IMR-90 (cell line): ENCODE data around the gene DZIP1L. TPM values are rescaled to one million over a fixed set of nuclear protein-coding genes. Genes with fewer than 3 reads are reported as not detected.

ENCODE experiments used
- ATAC-seq: fragments of 200-7000 bp; cut with Tn5 transposase; 2 replicates; pipeline ENCODE4 v1.9.1; 2020; ENCODE audit warnings: low read depth, mild to moderate bottlenecking, moderate library complexity
- BruUV-seq: library from RNA; stranded (reverse); fragments of 400-500 nt; replicated peaks from 2 replicates; lab custom pipeline; 2021; lab: Mats Ljungman, UMichigan
- CTCF ChIA-PET: fragments of 300-600 bp; formaldehyde crosslinking; extraction: SDS; loops from one replicate; lab custom pipeline; 2021; ENCODE audit warnings: antibody characterized with exemption; lab: Yijun Ruan, JAX
- POLR2A ChIA-PET: fragments of 300-600 bp; sonication (Branson Sonifier 250); formaldehyde crosslinking; loops from one replicate; lab custom pipeline; 2022; ENCODE audit warnings: antibody characterized with exemption; ENCODE audit not compliant: unreplicated experiment; lab: Charles Lee
- DNase-seq: peaks from one replicate; pipeline ENCODE4 v3.0.0; 2013
- H2AFZ ChIP-seq: replicated peaks from 2 replicates; pipeline ENCODE3; 2013; ENCODE audit warnings: low read length, mild to moderate bottlenecking; ENCODE audit not compliant: poor library complexity
- H2AK5ac ChIP-seq: 2 replicates; pipeline ENCODE4 v1.6.1; 2013; ENCODE audit warnings: low read depth, low read length, inconsistent platforms
- H2AK9ac ChIP-seq: replicated peaks from 2 replicates; pipeline ENCODE3; 2013; ENCODE audit warnings: mild to moderate bottlenecking, low read depth, low read length, moderate library complexity; ENCODE audit not compliant: poor library complexity
- H2BK120ac ChIP-seq: 2 replicates; pipeline ENCODE4 v1.6.1; 2013; ENCODE audit warnings: low read depth, low read length, inconsistent platforms
- H2BK15ac ChIP-seq: 3 replicates; pipeline ENCODE4 v1.6.1; 2013; ENCODE audit warnings: low read depth, low read length, inconsistent platforms
- H2BK20ac ChIP-seq: 2 replicates; pipeline ENCODE4 v1.6.1; 2013; ENCODE audit warnings: low read depth, mild to moderate bottlenecking, inconsistent platforms, low read length, moderate library complexity
- H2BK5ac ChIP-seq: 2 replicates; pipeline ENCODE4 v1.6.1; 2013; ENCODE audit warnings: mild to moderate bottlenecking, low read depth, low read length, inconsistent platforms; ENCODE audit not compliant: poor library complexity, severe bottlenecking
- H3K14ac ChIP-seq: replicated peaks from 2 replicates; pipeline ENCODE4 v1.6.1; 2013; ENCODE audit warnings: low read depth, low read length, inconsistent platforms
- H3K18ac ChIP-seq: 2 replicates; pipeline ENCODE4 v1.6.1; 2013; ENCODE audit warnings: low read depth, low read length, control low read depth
- H3K23ac ChIP-seq: 2 replicates; pipeline ENCODE4 v1.6.1; 2013; ENCODE audit warnings: low read depth, low read length, inconsistent platforms
- H3K27ac ChIP-seq: 2 replicates; pipeline ENCODE4 v1.5.1; 2013; ENCODE audit warnings: mild to moderate bottlenecking, control low read depth, low read length; ENCODE audit not compliant: insufficient read depth
- H3K27me3 ChIP-seq: 2 replicates; pipeline ENCODE4 v1.6.1; 2013; ENCODE audit warnings: low read length; ENCODE audit not compliant: control insufficient read depth, insufficient read depth
- H3K36me3 ChIP-seq: 2 replicates; pipeline ENCODE4 v1.6.1; 2013; ENCODE audit warnings: low read length, mixed read lengths; ENCODE audit not compliant: control insufficient read depth, insufficient read depth
- H3K4ac ChIP-seq: 2 replicates; pipeline ENCODE4 v1.6.1; 2013; ENCODE audit warnings: low read depth, low read length, inconsistent platforms
- H3K4me1 ChIP-seq: 2 replicates; pipeline ENCODE4 v1.6.1; 2013; ENCODE audit warnings: low read length, mixed read lengths; ENCODE audit not compliant: control insufficient read depth, insufficient read depth
- H3K4me2 ChIP-seq: 2 replicates; pipeline ENCODE4 v1.6.1; 2013; ENCODE audit warnings: low read depth, mild to moderate bottlenecking, control low read depth, low read length, moderate library complexity
- H3K4me3 ChIP-seq: 2 replicates; pipeline ENCODE4 v1.5.1; 2013; ENCODE audit warnings: low read depth, mild to moderate bottlenecking, control low read depth, low read length, moderate library complexity; ENCODE audit not compliant: insufficient read depth
- H3K56ac ChIP-seq: 2 replicates; pipeline ENCODE4 v1.6.1; 2013; ENCODE audit warnings: low read length, inconsistent platforms; ENCODE audit not compliant: insufficient read depth; ENCODE audit errors: extremely low read depth
- H3K79me1 ChIP-seq, 2 experiments: 2 replicates each; pipeline ENCODE4 v1.6.1; 2013; ENCODE audit warnings: low read length in 2 of 2, inconsistent platforms in 1 of 2, low read depth in 1 of 2
- H3K9ac ChIP-seq: 2 replicates; pipeline ENCODE4 v1.6.1; 2013; ENCODE audit warnings: low read depth, low read length, control low read depth
- H3K9me1 ChIP-seq: 2 replicates; pipeline ENCODE4 v1.6.1; 2013; ENCODE audit warnings: low read length, inconsistent platforms; ENCODE audit not compliant: insufficient read depth
- H3K9me3 ChIP-seq: 2 replicates; pipeline ENCODE4 v1.6.1; 2013; ENCODE audit warnings: low read length; ENCODE audit not compliant: control insufficient read depth, insufficient read depth
- H4K20me1 ChIP-seq: 2 replicates; pipeline ENCODE4 v1.6.1; 2013; ENCODE audit warnings: low read length, inconsistent platforms; ENCODE audit not compliant: insufficient read depth
- H4K5ac ChIP-seq: 2 replicates; pipeline ENCODE4 v1.6.1; 2013; ENCODE audit warnings: mild to moderate bottlenecking, low read depth, low read length, control low read depth
- H4K8ac ChIP-seq, 2 experiments: 2 replicates each; pipeline ENCODE4 v1.6.1; 2013; ENCODE audit warnings: low read depth in 2 of 2, low read length in 2 of 2, control low read depth in 1 of 2, inconsistent platforms in 1 of 2
- H4K91ac ChIP-seq: 2 replicates; pipeline ENCODE4 v1.6.1; 2013; ENCODE audit warnings: low read depth, low read length, inconsistent platforms; ENCODE audit not compliant: insufficient read depth
- RCOR1 ChIP-seq: IDR thresholded peaks from 2 replicates; pipeline ENCODE4 v1.6.1; 2012; ENCODE audit warnings: mild to moderate bottlenecking, low read length, improper control_type of control experiment; ENCODE audit not compliant: insufficient replicate concordance
- RFX5 ChIP-seq: IDR thresholded peaks from 2 replicates; pipeline ENCODE4 v1.8.0; 2012; ENCODE audit warnings: low read depth, mild to moderate bottlenecking, low read length, moderate library complexity
- SMC3 ChIP-seq: fragments of 150-350 bp; IDR thresholded peaks from 2 replicates; pipeline ENCODE4 v1.6.1; 2016; ENCODE audit warnings: low read depth, mild to moderate bottlenecking, antibody characterized with exemption, low read length, moderate library complexity
- WGBS, 2 experiments: methylation state at CpG; one replicate each; pipeline versions ENCODE4 v1.1.5 to v1.1.7; 2013; ENCODE audit warnings: missing lambda C conversion rate in 2 of 2; ENCODE audit not compliant: insufficient read length in 1 of 2; ENCODE audit errors: extremely low coverage in 2 of 2; 5-methylcytosine and 5-hydroxymethylcytosine counted together
- dilution Hi-C: fragments of 300-500 bp; cut with HindIII; formaldehyde crosslinking; loops from one replicate; pipeline ENCODE4 v1.14.3; 2018; ENCODE audit warnings: low sequenced_read_pairs; ENCODE audit not compliant: unreplicated experiment
- in situ Hi-C: fragments of 300-500 bp; cut with MboI; formaldehyde crosslinking; loops from 3 replicates; pipeline ENCODE4 v1.14.3; 2019; ENCODE audit warnings: low sequenced_read_pairs, inconsistent platforms, mixed read lengths
- intact Hi-C: fragments of 100-400 bp; cut with micrococcal nuclease; formaldehyde crosslinking; loops from 2 replicates; pipeline ENCODE4 v1.10.0; 2022
- polyA plus RNA-seq, 3 experiments: library from polyadenylated mRNA; depleted of rRNA; stranded (reverse); fragments of >200 nt; gene quantifications; 2 replicates each; pipeline ENCODE4 v1.2.3, GENCODE V29; 2012; ENCODE audit warnings: low replicate concordance in 1 of 3
- total RNA-seq: library from RNA; depleted of rRNA; stranded (reverse); fragments of >200 nt; gene quantifications from 2 replicates; pipeline ENCODE4 v1.2.3, GENCODE V29; 2012
- TF ChIP-seq, protein P1 (sequence below): fragments of 150-350 bp; IDR thresholded peaks from 2 replicates; pipeline ENCODE4 v1.6.1; 2017; ENCODE audit warnings: mild to moderate bottlenecking, antibody characterized with exemption, low read length, low read depth

Gene DZIP1L
- total and polyA plus RNA-seq, 2 of the 4 experiments (the other 2 are of a cell fraction), result 12.9 to 14.7 TPM

DNA sequence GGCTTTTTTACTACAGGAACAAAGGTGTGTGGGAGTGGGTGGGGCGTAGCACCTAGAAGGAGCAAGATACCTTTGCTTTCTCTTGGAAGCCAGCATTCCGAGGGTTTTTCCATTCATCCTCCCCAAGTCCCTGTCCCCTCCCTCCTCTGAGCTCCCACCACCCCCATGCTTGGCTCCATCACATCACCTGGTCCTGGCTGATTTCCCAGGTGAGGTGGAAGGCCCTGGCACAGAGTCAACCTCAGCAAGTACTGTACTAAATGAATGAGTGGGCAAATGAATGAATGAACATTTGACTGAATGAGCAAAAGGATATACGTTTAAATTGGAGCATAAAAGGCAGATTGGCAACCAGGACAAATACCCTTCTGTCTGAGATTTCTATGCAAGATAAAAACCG, 45.4 kb downstream of the DZIP1L start:
- ATAC-seq (no peak), DNase-seq (no peak)
- H3K27me3 ChIP-seq, result no peaks in the 10 kb centered on the region
- H3K9me1 ChIP-seq, result peaks cover 5% of the 10 kb centered on the region; the same call in 1 of the 2 replicates
- no peak overlapping the region for H4K5ac ChIP-seq
- ChIA-PET CTCF (interaction anchor here (1.2 to 1.5 kb wide), 3 partner anchors 46 to 49 kb away, joined by 3 to 11 read pairs (median 4); partner anchors contain the start of gene DZIP1L), POLR2A (interaction anchor here (0.6 kb wide), 1 partner anchor 46 kb away, joined by 3 read pairs; the partner anchor contains the start of gene DZIP1L)
- H3K4me3 ChIP-seq, result no peak overlapping the region
- H3K36me3 ChIP-seq, result peaks cover 29% of the 10 kb centered on the region
- H2BK5ac ChIP-seq, result no peak overlapping the region
- dilution Hi-C loops, result no loop called here
- no peak overlapping the region for H2AFZ ChIP-seq
- H4K20me1 ChIP-seq, result peaks cover 5% of the 10 kb centered on the region; the same call in 1 of the 2 replicates
- no peak overlapping the region for H3K9ac ChIP-seq
- H3K14ac ChIP-seq, result no peak overlapping the region
- peaks cover 13% of the 10 kb centered on the region for H3K4me1 ChIP-seq
- no peak overlapping the region for H3K4me2 ChIP-seq
- no peak overlapping the region for H2BK20ac ChIP-seq
- no CpG with 5 or more reads among the region's 4 CpGs for WGBS, 2 experiments
- in situ Hi-C loops, result loop anchor here (10.0 kb wide), 1 partner anchor 105 kb away; the partner anchor contains the start of gene DBR1
- no peak overlapping the region for H2BK15ac ChIP-seq
- TF ChIP-seq RCOR1 (no peak), SMC3 (no peak), RFX5 (no peak)
- TF ChIP-seq, protein P1, sequence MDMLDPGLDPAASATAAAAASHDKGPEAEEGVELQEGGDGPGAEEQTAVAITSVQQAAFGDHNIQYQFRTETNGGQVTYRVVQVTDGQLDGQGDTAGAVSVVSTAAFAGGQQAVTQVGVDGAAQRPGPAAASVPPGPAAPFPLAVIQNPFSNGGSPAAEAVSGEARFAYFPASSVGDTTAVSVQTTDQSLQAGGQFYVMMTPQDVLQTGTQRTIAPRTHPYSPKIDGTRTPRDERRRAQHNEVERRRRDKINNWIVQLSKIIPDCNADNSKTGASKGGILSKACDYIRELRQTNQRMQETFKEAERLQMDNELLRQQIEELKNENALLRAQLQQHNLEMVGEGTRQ, result no peak
- BruUV-seq, result no TSS peak
- H3K79me1 ChIP-seq, result peaks cover 13 to 26% of the 10 kb centered on the region in 2 experiments
- H2AK9ac ChIP-seq, result no peak overlapping the region
- no peak overlapping the region for H2BK120ac ChIP-seq
- H2AK5ac ChIP-seq, result no peak overlapping the region
- H4K91ac ChIP-seq, result no peak overlapping the region
- no peak overlapping the region for H3K27ac ChIP-seq
- H3K9me3 ChIP-seq, result no peaks in the 10 kb centered on the region
- no peak overlapping the region for H3K4ac ChIP-seq
- H3K56ac ChIP-seq, result no peak overlapping the region
- no peak overlapping the region for H3K18ac ChIP-seq
- intact Hi-C loops, result no loop called here
- H4K8ac ChIP-seq, result no peak overlapping the region
- H3K23ac ChIP-seq, result no peak overlapping the region
